HL-60 (cell line): ENCODE measurements around the gene PPP1R3C.

ENCODE experiments used
- CTCF ChIP-seq: IDR thresholded peaks from one replicate; pipeline ENCODE4 v1.5.1; 2011; ENCODE audit warnings: low read length, control low read depth, inconsistent platforms; ENCODE audit not compliant: insufficient read depth
- GABPA ChIP-seq: IDR thresholded peaks from 2 replicates; pipeline ENCODE4 v1.6.1; 2012; ENCODE audit warnings: low read depth
- POLR2AphosphoS5 ChIP-seq: IDR thresholded peaks from 2 replicates; pipeline ENCODE4 v1.6.1; 2012; ENCODE audit warnings: low read depth
- REST ChIP-seq: IDR thresholded peaks from 2 replicates; pipeline ENCODE4 v1.6.1; 2012; ENCODE audit warnings: low read depth; ENCODE audit not compliant: insufficient replicate concordance

GRCh38 chr10:91593366-91593765 is 39.5 kb downstream of the PPP1R3C start:
- TF ChIP-seq CTCF: no peak
- no peak for TF ChIP-seq REST
- no peak for TF ChIP-seq POLR2AphosphoS5
- TF ChIP-seq GABPA: no peak
